ENCODE data around the gene GABPA.
"Not testable (repeated sequence)": the region's sequence is repeated elsewhere in the genome, so short reads cannot be mapped to it uniquely, and the experiment has no call there.

Gene GABPA

GRCh38 chr21:25701529-25701928 is 33.2 kb upstream of the GABPA start:
- TF ChIP-seq, protein P1, sequence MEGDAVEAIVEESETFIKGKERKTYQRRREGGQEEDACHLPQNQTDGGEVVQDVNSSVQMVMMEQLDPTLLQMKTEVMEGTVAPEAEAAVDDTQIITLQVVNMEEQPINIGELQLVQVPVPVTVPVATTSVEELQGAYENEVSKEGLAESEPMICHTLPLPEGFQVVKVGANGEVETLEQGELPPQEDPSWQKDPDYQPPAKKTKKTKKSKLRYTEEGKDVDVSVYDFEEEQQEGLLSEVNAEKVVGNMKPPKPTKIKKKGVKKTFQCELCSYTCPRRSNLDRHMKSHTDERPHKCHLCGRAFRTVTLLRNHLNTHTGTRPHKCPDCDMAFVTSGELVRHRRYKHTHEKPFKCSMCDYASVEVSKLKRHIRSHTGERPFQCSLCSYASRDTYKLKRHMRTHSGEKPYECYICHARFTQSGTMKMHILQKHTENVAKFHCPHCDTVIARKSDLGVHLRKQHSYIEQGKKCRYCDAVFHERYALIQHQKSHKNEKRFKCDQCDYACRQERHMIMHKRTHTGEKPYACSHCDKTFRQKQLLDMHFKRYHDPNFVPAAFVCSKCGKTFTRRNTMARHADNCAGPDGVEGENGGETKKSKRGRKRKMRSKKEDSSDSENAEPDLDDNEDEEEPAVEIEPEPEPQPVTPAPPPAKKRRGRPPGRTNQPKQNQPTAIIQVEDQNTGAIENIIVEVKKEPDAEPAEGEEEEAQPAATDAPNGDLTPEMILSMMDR (IDR thresholded peaks at IDR 0.05; ENCODE audit: extremely low read depth, missing control alignments): no peak

DNA sequence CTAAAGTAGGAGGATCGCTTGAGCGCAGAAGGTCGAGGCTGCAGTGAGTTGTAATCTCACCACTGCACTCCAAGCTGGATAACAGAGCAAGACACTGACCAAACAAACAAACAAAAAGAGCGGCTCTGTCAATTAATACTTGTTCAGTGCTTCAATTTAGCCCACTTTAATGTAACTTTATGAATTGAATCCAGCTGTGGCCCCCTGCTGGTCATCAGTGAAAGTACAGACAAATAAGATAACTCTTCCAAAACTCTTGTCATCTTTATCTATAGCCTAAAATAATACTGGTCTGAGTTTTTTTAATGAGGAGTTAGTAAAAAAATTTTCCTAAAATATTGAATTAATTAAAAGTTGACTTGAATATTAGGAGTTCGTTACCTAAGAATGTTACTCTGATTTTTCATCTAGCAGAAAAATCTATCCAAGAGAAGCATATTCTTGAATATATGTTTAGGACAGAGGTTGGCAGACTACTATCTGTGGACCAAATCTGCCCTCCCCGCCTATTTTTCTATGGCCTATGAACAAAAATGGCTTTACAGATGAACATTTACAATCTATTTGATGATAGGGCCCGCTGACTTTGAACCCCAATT is 26.2 kb upstream of the GABPA start:
- DNase-seq (ENCODE audit: low spot score): peak; percentile 53

More at GRCh38 chr21:25701529-25701928, 33.2 kb upstream of the GABPA start:
- no peak for DNase-seq (ENCODE audit: low spot score)

GRCh38 chr21:25709684-25710265 is 25.0 kb upstream of the GABPA start:
- DNase-seq (ENCODE audit: low spot score): no peak

More for the DNA sequence above, 26.2 kb upstream of the GABPA start:
- TF ChIP-seq, protein P1 (IDR thresholded peaks at IDR 0.05; ENCODE audit: extremely low read depth, missing control alignments): peak; percentile 66

DNA sequence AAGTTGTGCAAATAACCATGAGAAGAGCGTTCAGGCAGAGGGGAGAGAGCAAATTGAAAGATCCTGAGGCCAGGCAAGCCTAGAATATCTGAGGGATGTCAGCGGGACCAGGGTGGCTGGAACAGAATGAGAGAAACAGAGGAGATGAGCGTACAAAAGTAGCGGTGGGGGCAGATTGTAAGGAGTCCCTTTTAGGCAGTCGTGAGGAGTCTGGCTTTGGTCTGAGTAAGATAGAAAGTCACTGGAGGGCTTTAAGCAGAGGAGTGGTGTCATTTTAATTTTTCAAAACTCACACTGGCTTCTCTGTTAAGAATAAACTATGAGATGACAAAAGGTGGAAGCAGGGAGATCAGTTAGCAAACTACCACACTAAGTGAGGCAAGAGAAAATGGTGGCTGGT is 24.2 kb upstream of the GABPA start:
- TF ChIP-seq, protein P1 (IDR thresholded peaks at IDR 0.05; ENCODE audit: extremely low read depth, missing control alignments): no peak
- no peak for DNase-seq (ENCODE audit: low spot score)

More at GRCh38 chr21:25709684-25710265, 25.0 kb upstream of the GABPA start:
- TF ChIP-seq, protein P1 (IDR thresholded peaks at IDR 0.05; ENCODE audit: extremely low read depth, missing control alignments): no peak

DNA sequence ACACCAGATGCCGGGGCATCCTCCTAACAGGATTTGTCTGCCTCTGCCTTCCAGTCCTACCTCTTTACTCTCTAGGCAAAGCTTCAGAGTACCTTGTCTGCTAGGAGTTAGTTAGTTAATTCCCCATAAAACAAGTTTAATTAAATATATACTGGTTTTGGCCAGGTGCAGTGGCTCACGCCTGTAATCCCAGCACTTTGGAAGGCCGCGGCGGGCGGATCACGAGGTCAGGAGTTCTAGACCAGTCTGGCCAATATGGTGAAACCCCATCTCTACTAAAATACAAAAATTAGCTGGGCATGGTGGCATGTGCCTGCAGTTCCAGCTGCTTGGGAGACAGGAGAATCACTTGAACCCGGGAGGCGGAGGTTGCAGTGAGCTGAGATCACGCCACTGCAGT is 20.7 kb upstream of the GABPA start:
- not testable (repeated sequence) for DNase-seq (ENCODE audit: low spot score)

GRCh38 chr21:25717491-25718147 is 17.2 kb upstream of the GABPA start:
- TF ChIP-seq, protein P1 (IDR thresholded peaks at IDR 0.05; ENCODE audit: extremely low read depth, missing control alignments): no peak
- DNase-seq (ENCODE audit: low spot score): no peak

GRCh38 chr21:25721987-25722386 is 12.8 kb upstream of the GABPA start:
- TF ChIP-seq, protein P1 (IDR thresholded peaks at IDR 0.05; ENCODE audit: extremely low read depth, missing control alignments): no peak
- no peak for DNase-seq (ENCODE audit: low spot score)

Measured in GM20000 (cell line).